GM23338 (cell line): ENCODE results near the gene CHD9NB. TPM values are rescaled to one million over a fixed set of nuclear protein-coding genes. Genes with fewer than 3 reads are reported as not detected.

Source experiments
- ATAC-seq: fragments of 200-7000 bp; cut with Tn5 transposase; 3 replicates; pipeline ENCODE4 v1.9.1; 2020
- DNase-seq: peaks from one replicate; pipeline ENCODE4 v3.0.0-alpha.2; 2015; ENCODE audit warnings: low spot score
- H2AFZ ChIP-seq: fragments of 200-600 bp; sonication (generic); 2 replicates; pipeline ENCODE4 v1.8.0; 2016; ENCODE audit warnings: antibody characterized with exemption, mild to moderate bottlenecking, moderate library complexity
- H3F3A ChIP-seq: fragments of 200-600 bp; sonication (generic); replicated peaks from 2 replicates; pipeline ENCODE4 v1.8.0; 2017; ENCODE audit warnings: antibody characterized with exemption, mixed run types, low read depth
- H3K27ac ChIP-seq: fragments of 200-600 bp; sonication (generic); 2 replicates; pipeline ENCODE4 v1.6.1; 2016; ENCODE audit warnings: low read depth
- H3K27me3 ChIP-seq: fragments of 200-600 bp; sonication (generic); 2 replicates; pipeline ENCODE4 v1.8.0; 2016; ENCODE audit warnings: mild to moderate bottlenecking, mixed run types, moderate library complexity; ENCODE audit not compliant: insufficient read depth
- H3K36me3 ChIP-seq: fragments of 200-600 bp; sonication (generic); 2 replicates; pipeline ENCODE4 v1.8.0; 2016; ENCODE audit warnings: mild to moderate bottlenecking; ENCODE audit not compliant: insufficient read depth
- H3K4me1 ChIP-seq: fragments of 200-600 bp; sonication (generic); 2 replicates; pipeline ENCODE4 v1.8.0; 2016; ENCODE audit warnings: mild to moderate bottlenecking, moderate library complexity; ENCODE audit not compliant: insufficient read depth
- H3K4me2 ChIP-seq: fragments of 200-600 bp; sonication (generic); 2 replicates; pipeline ENCODE4 v1.7.1; 2017; ENCODE audit warnings: mixed run types
- H3K4me3 ChIP-seq: fragments of 200-600 bp; sonication (generic); 2 replicates; pipeline ENCODE4 v1.6.1; 2016; ENCODE audit warnings: mixed run types
- H3K79me2 ChIP-seq: fragments of 200-600 bp; sonication (generic); replicated peaks from 2 replicates; pipeline ENCODE4 v1.8.0; 2017; ENCODE audit warnings: mild to moderate bottlenecking; ENCODE audit not compliant: insufficient read depth
- H3K9me2 ChIP-seq: fragments of 200-600 bp; sonication (generic); 2 replicates; pipeline ENCODE4 v1.8.0; 2017; ENCODE audit not compliant: insufficient read depth
- H4K20me1 ChIP-seq: fragments of 200-600 bp; sonication (generic); replicated peaks from 2 replicates; pipeline ENCODE4 v1.8.0; 2017; ENCODE audit warnings: mild to moderate bottlenecking; ENCODE audit not compliant: insufficient read depth
- H3K27ac Mint-ChIP-seq: 2 replicates; pipeline ENCODE4 v1.8.0; 2020; ENCODE audit warnings: inconsistent platforms, mild to moderate bottlenecking, moderate library complexity, mixed read lengths
- H3K27me3 Mint-ChIP-seq: 3 replicates; pipeline ENCODE4 v1.8.0; 2022; ENCODE audit warnings: low read depth, mild to moderate bottlenecking, moderate library complexity, mixed read lengths, inconsistent platforms; ENCODE audit not compliant: insufficient read depth, poor library complexity
- H3K36me3 Mint-ChIP-seq: 3 replicates; pipeline ENCODE4 v1.8.0; 2021; ENCODE audit warnings: low read depth, mild to moderate bottlenecking, inconsistent platforms, moderate library complexity, mixed read lengths
- H3K4me1 Mint-ChIP-seq: 3 replicates; pipeline ENCODE4 v1.8.0; 2020; ENCODE audit warnings: mild to moderate bottlenecking, inconsistent platforms, mixed read lengths
- H3K4me3 Mint-ChIP-seq: 3 replicates; pipeline ENCODE4 v1.8.0; 2021; ENCODE audit warnings: moderate library complexity, mild to moderate bottlenecking, inconsistent platforms, mixed read lengths
- H3K9me3 Mint-ChIP-seq: 3 replicates; pipeline ENCODE4 v1.8.0; 2020; ENCODE audit warnings: moderate library complexity, mild to moderate bottlenecking, inconsistent platforms, mixed read lengths
- CREB1 ChIP-seq: fragments of 250-450 bp; sonication (Bioruptor Pico); IDR thresholded peaks from 2 replicates; pipeline ENCODE4 v1.5.0; 2020; ENCODE audit warnings: low read depth, mild to moderate bottlenecking, moderate library complexity
- EZH2 ChIP-seq: fragments of 200-600 bp; sonication (generic); IDR thresholded peaks from one replicate; pipeline ENCODE4 v1.8.0; 2017; ENCODE audit warnings: antibody characterized with exemption, mild to moderate bottlenecking, low read depth; ENCODE audit not compliant: unreplicated experiment
- NANOG ChIP-seq: IDR thresholded peaks from 2 replicates; pipeline ENCODE4 v1.6.1; 2016; ENCODE audit warnings: antibody characterized with exemption, borderline replicate concordance
- REST ChIP-seq: IDR thresholded peaks from one replicate; pipeline ENCODE4 v1.6.1; 2018; ENCODE audit warnings: antibody characterized with exemption; ENCODE audit not compliant: unreplicated experiment
- STAT1 ChIP-seq: IDR thresholded peaks from one replicate; pipeline ENCODE4 v1.6.1; 2016; ENCODE audit warnings: antibody characterized with exemption; ENCODE audit not compliant: unreplicated experiment
- ZNF114 ChIP-seq: fragments of 250-450 bp; sonication (Bioruptor Pico); IDR thresholded peaks from 2 replicates; pipeline ENCODE4 v1.5.0; 2020; ENCODE audit warnings: mild to moderate bottlenecking, moderate library complexity
- ZNF462 ChIP-seq: fragments of 250-450 bp; sonication (Bioruptor Pico); IDR thresholded peaks from 2 replicates; pipeline ENCODE4 v1.5.0; 2020; ENCODE audit warnings: mild to moderate bottlenecking, moderate library complexity
- polyA plus RNA-seq: library from polyadenylated mRNA; unstranded; fragments of >200 nt; fragmentation: Nextera tagmentation; extraction: Ambion mirVana; gene quantifications from 2 replicates; pipeline ENCODE4 v1.2.1, GENCODE V29; 2016
- total RNA-seq: library from RNA; depleted of rRNA; stranded (reverse); fragments of >200 nt; shearing (Covaris generic); gene quantifications from 2 replicates; pipeline ENCODE4 v1.2.3, GENCODE V29; 2014
- TF ChIP-seq, protein P1 (sequence below), 2 experiments: fragments of 200-600 bp in 1 of 2; sonication (generic) in 1 of 2; conservative IDR thresholded peaks; 2 replicates each; pipeline versions ENCODE4 v1.5.1 to v1.6.1; 2016 to 2017; ENCODE audit warnings: antibody characterized with exemption in 2 of 2, low read depth in 2 of 2, mild to moderate bottlenecking in 2 of 2, moderate library complexity in 1 of 2

Gene CHD9NB
- total and polyA plus RNA-seq, 2 experiments from 2014 or later, result 1.7 to 4.2 TPM

GRCh38 chr16:53061701-53062159 is 9.0 kb upstream of the CHD9NB start (continued):
- TF ChIP-seq EZH2 (no peak), STAT1 (no peak)
- TF ChIP-seq, protein P1, sequence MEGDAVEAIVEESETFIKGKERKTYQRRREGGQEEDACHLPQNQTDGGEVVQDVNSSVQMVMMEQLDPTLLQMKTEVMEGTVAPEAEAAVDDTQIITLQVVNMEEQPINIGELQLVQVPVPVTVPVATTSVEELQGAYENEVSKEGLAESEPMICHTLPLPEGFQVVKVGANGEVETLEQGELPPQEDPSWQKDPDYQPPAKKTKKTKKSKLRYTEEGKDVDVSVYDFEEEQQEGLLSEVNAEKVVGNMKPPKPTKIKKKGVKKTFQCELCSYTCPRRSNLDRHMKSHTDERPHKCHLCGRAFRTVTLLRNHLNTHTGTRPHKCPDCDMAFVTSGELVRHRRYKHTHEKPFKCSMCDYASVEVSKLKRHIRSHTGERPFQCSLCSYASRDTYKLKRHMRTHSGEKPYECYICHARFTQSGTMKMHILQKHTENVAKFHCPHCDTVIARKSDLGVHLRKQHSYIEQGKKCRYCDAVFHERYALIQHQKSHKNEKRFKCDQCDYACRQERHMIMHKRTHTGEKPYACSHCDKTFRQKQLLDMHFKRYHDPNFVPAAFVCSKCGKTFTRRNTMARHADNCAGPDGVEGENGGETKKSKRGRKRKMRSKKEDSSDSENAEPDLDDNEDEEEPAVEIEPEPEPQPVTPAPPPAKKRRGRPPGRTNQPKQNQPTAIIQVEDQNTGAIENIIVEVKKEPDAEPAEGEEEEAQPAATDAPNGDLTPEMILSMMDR (conservative IDR thresholded peaks at IDR 0.05; ENCODE audit: low read depth in 2 of 2), result no peak

- no peak overlapping the region for H2AFZ ChIP-seq
- no peaks in the 10 kb centered on the region for H3F3A ChIP-seq
- peaks cover 81% of the 10 kb centered on the region for H3K79me2 ChIP-seq
- no peak overlapping the region for H3K4me3 ChIP-seq
- peaks cover 8% of the 10 kb centered on the region for H3K4me1 ChIP-seq
- Mint-ChIP-seq H3K9me3 (no peaks in the 10 kb centered on the region), H3K4me3 (no peak overlapping the region), H3K27ac (no peak overlapping the region), H3K36me3 (no peaks in the 10 kb centered on the region; the same call in 2 of the 3 replicates), H3K4me1 (peaks cover 18% of the 10 kb centered on the region), H3K27me3 (no peaks in the 10 kb centered on the region)
- H4K20me1 ChIP-seq, result no peaks in the 10 kb centered on the region; the same call in 1 of the 2 replicates
- H3K9me2 ChIP-seq, result no peaks in the 10 kb centered on the region
- H3K27me3 ChIP-seq, result no peaks in the 10 kb centered on the region
- H3K36me3 ChIP-seq, result no peaks in the 10 kb centered on the region
- H3K4me2 ChIP-seq, result no peak overlapping the region
- TF ChIP-seq ZNF114 (CRISPR knock-in tag) (no peak), REST (no peak), CREB1 (CRISPR knock-in tag) (no peak), ZNF462 (no peak), NANOG (no peak)
- ATAC-seq (no peak), DNase-seq (no peak)
- H3K27ac ChIP-seq, result no peak overlapping the region
These were observed 8.6 kb upstream of the CHD9NB start for GRCh38 chr16:53061256-53061655.
